Caki2 (cell line): ENCODE data around the gene AKAP10. TPM values are rescaled to one million over a fixed set of nuclear protein-coding genes. Genes with fewer than 3 reads are reported as not detected.
"Not testable (repeated sequence)": the region's sequence is repeated elsewhere in the genome, so short reads cannot be mapped to it uniquely, and the experiment has no call there.

Source experiments
- DNase-seq: peaks from one replicate; pipeline ENCODE4 v3.0.0-alpha.2; 2015; ENCODE audit warnings: low read depth
- in situ Hi-C: cut with HindIII; loops from 2 replicates; pipeline ENCODE4 v1.10.0; 2016; ENCODE audit warnings: low sequenced_read_pairs, low pct_unique_long_range_greater_than_20kb, mixed read lengths
- total RNA-seq: library from RNA; depleted of rRNA; stranded (reverse); fragments of >200 nt; shearing (Covaris generic); gene quantifications from 2 replicates; pipeline ENCODE4 v1.2.3, GENCODE V29; 2014; ENCODE audit warnings: low replicate concordance; rRNA removed

Gene AKAP10
- 7.5 and 11.4 TPM in 2 replicates for total RNA-seq

- in situ Hi-C loops, result no loop called here
- peak; percentile 74 for DNase-seq
Observed at GRCh38 chr17:19977293-19978208, at the start of gene AKAP10. Gene AKAP10 (minus strand): TSS chr17:19977828. CDS start chr17:19977679, 149 bp downstream.

- no peak for DNase-seq
- in situ Hi-C loops, result no loop called here
Observed at GRCh38 chr17:20026960-20027359, 49.3 kb upstream of the AKAP10 start.

- in situ Hi-C loops, result no loop called here
- no peak for DNase-seq
Observed at GRCh38 chr17:20022701-20023100, 45.1 kb upstream of the AKAP10 start.

GRCh38 chr17:20016475-20016992 lies 38.9 kb upstream of the AKAP10 start:
- DNase-seq, in situ Hi-C loops: not testable (repeated sequence)

GRCh38 chr17:20012017-20012536 lies 34.4 kb upstream of the AKAP10 start:
- in situ Hi-C loops, result no loop called here

GRCh38 chr17:20010936-20011335 lies 33.3 kb upstream of the AKAP10 start:
- in situ Hi-C loops, result no loop called here
- no peak for DNase-seq

More at GRCh38 chr17:20012017-20012536, 34.4 kb upstream of the AKAP10 start:
- DNase-seq, result no peak

GRCh38 chr17:20010099-20010863 lies 32.7 kb upstream of the AKAP10 start:
- in situ Hi-C loops, result no loop called here
- DNase-seq, result peak; percentile 62

- in situ Hi-C loops, result no loop called here
- DNase-seq, result peak; percentile 76
Observed at GRCh38 chr17:20009302-20010098, 31.9 kb upstream of the AKAP10 start, which contains the start of gene SPECC1. Gene SPECC1 (plus strand): TSS chr17:20009359. CDS start chr17:20096652, 87,293 bp downstream.

- DNase-seq, result no peak
Observed at GRCh38 chr17:20009052-20009301, 31.3 kb upstream of the AKAP10 start.

GRCh38 chr17:20008242-20009051 lies 30.8 kb upstream of the AKAP10 start:
- in situ Hi-C loops, result no loop called here
- no peak for DNase-seq

More at GRCh38 chr17:20009052-20009301, 31.3 kb upstream of the AKAP10 start:
- in situ Hi-C loops, result no loop called here

- in situ Hi-C loops, result no loop called here
- DNase-seq, result no peak
Observed at GRCh38 chr17:19996502-19996901, 18.9 kb upstream of the AKAP10 start.

GRCh38 chr17:19996086-19996485 lies 18.5 kb upstream of the AKAP10 start:
- in situ Hi-C loops, result no loop called here
- DNase-seq, result no peak

- in situ Hi-C loops, result no loop called here
- DNase-seq, result peak; percentile 77
Observed at GRCh38 chr17:19992803-19993713, 15.4 kb upstream of the AKAP10 start.

GRCh38 chr17:19991252-19991885 lies 13.7 kb upstream of the AKAP10 start:
- in situ Hi-C loops, result no loop called here
- DNase-seq, result no peak

GRCh38 chr17:19987897-19988296 lies 10.3 kb upstream of the AKAP10 start:
- DNase-seq, result no peak
- in situ Hi-C loops, result no loop called here
